ENCODE measurements around the gene PXYLP1. TPM values are rescaled to one million over a fixed set of nuclear protein-coding genes. Genes with fewer than 3 reads are reported as not detected.

Gene PXYLP1
- total RNA-seq, 2 experiments from 2014 or later, result 3.6 to 4.2 TPM

DNA sequence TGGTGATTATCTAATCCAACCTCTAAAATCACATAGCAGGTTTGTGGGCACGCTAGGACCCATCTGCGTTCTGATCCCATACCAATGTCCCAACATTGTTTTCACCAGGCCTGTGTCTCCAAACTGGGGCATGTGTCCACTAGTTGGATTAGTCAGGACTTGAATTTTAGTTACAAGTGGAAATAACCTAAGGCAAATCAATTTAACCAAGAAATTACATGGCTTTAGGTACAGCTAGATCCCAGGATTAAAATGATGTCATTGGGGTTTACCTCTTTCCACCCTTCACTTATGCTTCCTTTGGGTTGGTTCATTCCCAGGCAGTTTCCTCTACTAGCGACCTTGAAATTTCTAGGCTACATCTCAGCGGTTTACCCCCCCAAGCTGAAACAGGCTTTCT, 47.2 kb upstream of the PXYLP1 start:
- Histone ChIP-seq H4K20me1 (ENCODE audit: insufficient read depth, low read length) (no peaks in the 10 kb centered on the region), H3K79me2 (ENCODE audit: insufficient read depth, low read depth, low read length) (no peaks in the 10 kb centered on the region), H3K9me3 (ENCODE audit: low read length) (no peaks in the 10 kb centered on the region; the same call in 1 of the 2 replicates), H3K36me3 (ENCODE audit: insufficient read depth, low read length) (no peaks in the 10 kb centered on the region), H3K4me1 (ENCODE audit: insufficient read depth, low read length, poor library complexity, severe bottlenecking) (no peaks in the 10 kb centered on the region), H3K4me2 (ENCODE audit: low read length) (no peak overlapping the region), H3K4me3 (ENCODE audit: low read depth, low read length, poor library complexity, severe bottlenecking) (no peak overlapping the region), H3K27ac (ENCODE audit: low read depth, low read length, poor library complexity, severe bottlenecking) (no peak overlapping the region), H2AFZ (ENCODE audit: low read length) (no peak overlapping the region), H3K9me2 (ENCODE audit: insufficient read depth, low read length) (no peaks in the 10 kb centered on the region)
- POLR2A ChIA-PET, result no interaction called here
- DNase-seq (ENCODE audit: low spot score), result no peak
- BruUV-seq (replicated peaks), result no TSS peak
- no peak for TF ChIP-seq EZH2phosphoT487 (IDR thresholded peaks at IDR 0.05; ENCODE audit: borderline replicate concordance, low read depth, low read length)
- TF ChIP-seq, protein P1, sequence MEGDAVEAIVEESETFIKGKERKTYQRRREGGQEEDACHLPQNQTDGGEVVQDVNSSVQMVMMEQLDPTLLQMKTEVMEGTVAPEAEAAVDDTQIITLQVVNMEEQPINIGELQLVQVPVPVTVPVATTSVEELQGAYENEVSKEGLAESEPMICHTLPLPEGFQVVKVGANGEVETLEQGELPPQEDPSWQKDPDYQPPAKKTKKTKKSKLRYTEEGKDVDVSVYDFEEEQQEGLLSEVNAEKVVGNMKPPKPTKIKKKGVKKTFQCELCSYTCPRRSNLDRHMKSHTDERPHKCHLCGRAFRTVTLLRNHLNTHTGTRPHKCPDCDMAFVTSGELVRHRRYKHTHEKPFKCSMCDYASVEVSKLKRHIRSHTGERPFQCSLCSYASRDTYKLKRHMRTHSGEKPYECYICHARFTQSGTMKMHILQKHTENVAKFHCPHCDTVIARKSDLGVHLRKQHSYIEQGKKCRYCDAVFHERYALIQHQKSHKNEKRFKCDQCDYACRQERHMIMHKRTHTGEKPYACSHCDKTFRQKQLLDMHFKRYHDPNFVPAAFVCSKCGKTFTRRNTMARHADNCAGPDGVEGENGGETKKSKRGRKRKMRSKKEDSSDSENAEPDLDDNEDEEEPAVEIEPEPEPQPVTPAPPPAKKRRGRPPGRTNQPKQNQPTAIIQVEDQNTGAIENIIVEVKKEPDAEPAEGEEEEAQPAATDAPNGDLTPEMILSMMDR (conservative IDR thresholded peaks at IDR 0.05; ENCODE audit: low read length), result no peak
- CTCF ChIA-PET (ENCODE audit: unreplicated experiment), result no interaction called here
- intact Hi-C loops (cut with micrococcal nuclease; ENCODE audit: unreplicated experiment), result no loop called here

DNA sequence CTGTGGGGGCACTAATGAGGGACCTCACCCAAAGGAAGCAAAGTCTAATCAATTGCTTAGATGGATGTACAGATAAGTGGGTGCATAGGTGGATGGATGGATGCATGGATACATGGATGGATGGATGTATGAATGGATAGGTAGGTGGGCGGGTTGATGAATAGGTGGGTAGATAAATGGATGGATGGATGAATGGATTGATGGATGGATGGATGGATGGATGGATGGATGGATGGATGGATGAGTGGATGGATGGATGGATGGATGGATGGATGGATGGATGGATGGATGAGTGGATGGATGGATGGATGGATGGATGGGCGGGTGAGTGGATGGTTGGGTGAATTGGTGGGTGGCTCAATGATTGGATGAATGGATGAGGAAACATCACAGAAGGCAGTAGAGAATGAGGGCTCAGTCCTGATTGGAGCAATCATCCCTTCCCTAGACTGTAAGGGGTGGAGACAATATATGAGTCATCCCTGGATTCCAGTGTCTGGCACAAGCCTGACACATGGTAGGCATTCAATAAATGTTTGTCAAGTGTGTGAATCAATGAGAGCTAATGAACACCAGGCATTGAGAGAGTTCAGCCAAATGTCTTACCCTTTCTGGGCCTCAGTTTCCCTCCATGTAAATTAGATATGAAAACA, 40.4 kb upstream of the PXYLP1 start:
- Histone ChIP-seq H3K9me3 (ENCODE audit: low read length) (no peaks in the 10 kb centered on the region), H3K4me3 (ENCODE audit: low read depth, low read length, poor library complexity, severe bottlenecking) (no peak overlapping the region), H3K27ac (ENCODE audit: low read depth, low read length, poor library complexity, severe bottlenecking) (no peak overlapping the region), H2AFZ (ENCODE audit: low read length) (no peak overlapping the region), H3K4me2 (ENCODE audit: low read length) (no peak overlapping the region), H3K36me3 (ENCODE audit: insufficient read depth, low read length) (no peaks in the 10 kb centered on the region), H3K9me2 (ENCODE audit: insufficient read depth, low read length) (no peaks in the 10 kb centered on the region), H3K4me1 (ENCODE audit: insufficient read depth, low read length, poor library complexity, severe bottlenecking) (no peaks in the 10 kb centered on the region), H4K20me1 (ENCODE audit: insufficient read depth, low read length) (no peaks in the 10 kb centered on the region), H3K79me2 (ENCODE audit: insufficient read depth, low read depth, low read length) (no peaks in the 10 kb centered on the region)
- TF ChIP-seq EZH2phosphoT487 (IDR thresholded peaks at IDR 0.05; ENCODE audit: borderline replicate concordance, low read depth, low read length), result no peak
- TF ChIP-seq, protein P1 (conservative IDR thresholded peaks at IDR 0.05; ENCODE audit: low read length), result no peak
- POLR2A ChIA-PET, result interaction anchor here (0.8 kb wide), 1 partner anchor 24 kb away, joined by 3 read pairs; no protein-coding TSS in a partner anchor
- no peak for DNase-seq (ENCODE audit: low spot score)
- intact Hi-C loops (cut with micrococcal nuclease; ENCODE audit: unreplicated experiment), result loop anchor here (10.0 kb wide), 2 partner anchors 86 to 266 kb away; no protein-coding TSS in a partner anchor
- BruUV-seq (replicated peaks), result no TSS peak
- CTCF ChIA-PET (ENCODE audit: unreplicated experiment), result interaction anchor here (0.6 to 0.7 kb wide), 2 partner anchors 13 to 48 kb away, joined by 3 read pairs; no protein-coding TSS in a partner anchor

DNA sequence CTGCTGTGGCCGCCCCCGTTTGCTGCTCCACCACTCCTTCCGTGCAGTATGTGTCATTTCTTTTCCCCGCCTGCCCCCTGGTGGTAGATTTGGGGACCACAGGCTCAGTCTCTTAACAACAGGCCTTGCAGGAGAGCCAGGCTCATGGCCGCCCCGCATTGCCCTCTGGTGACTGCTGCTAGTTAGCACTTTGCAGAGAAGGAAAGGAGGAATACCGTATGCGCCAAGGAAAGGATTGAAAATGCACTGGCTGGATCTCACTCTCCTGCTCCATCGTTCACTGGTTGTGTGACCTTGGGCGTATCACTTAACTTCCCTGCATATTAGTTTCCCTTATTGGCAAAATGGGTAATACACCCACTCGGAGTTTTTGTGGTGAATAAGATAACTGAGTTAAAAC, 39.3 kb upstream of the PXYLP1 start:
- peak; percentile 86 for DNase-seq (ENCODE audit: low spot score)
- Histone ChIP-seq H3K36me3 (ENCODE audit: insufficient read depth, low read length) (no peaks in the 10 kb centered on the region), H3K4me3 (ENCODE audit: low read depth, low read length, poor library complexity, severe bottlenecking) (no peak overlapping the region), H2AFZ (ENCODE audit: low read length) (peak overlapping the region; percentile 30; the same call in 1 of the 2 replicates), H3K9me3 (ENCODE audit: low read length) (no peaks in the 10 kb centered on the region), H3K4me1 (ENCODE audit: insufficient read depth, low read length, poor library complexity, severe bottlenecking) (no peaks in the 10 kb centered on the region), H3K79me2 (ENCODE audit: insufficient read depth, low read depth, low read length) (no peaks in the 10 kb centered on the region), H3K9me2 (ENCODE audit: insufficient read depth, low read length) (no peaks in the 10 kb centered on the region), H3K27ac (ENCODE audit: low read depth, low read length, poor library complexity, severe bottlenecking) (no peak overlapping the region), H3K4me2 (ENCODE audit: low read length) (no peak overlapping the region), H4K20me1 (ENCODE audit: insufficient read depth, low read length) (no peaks in the 10 kb centered on the region)
- no TSS peak for BruUV-seq (replicated peaks)
- intact Hi-C loops (cut with micrococcal nuclease; ENCODE audit: unreplicated experiment), result loop anchor here (1.0 to 10.0 kb wide), 4 partner anchors 88 to 294 kb away; no protein-coding TSS in a partner anchor
- TF ChIP-seq, protein P1 (conservative IDR thresholded peaks at IDR 0.05; ENCODE audit: low read length), result peak; percentile 98
- TF ChIP-seq EZH2phosphoT487 (IDR thresholded peaks at IDR 0.05; ENCODE audit: borderline replicate concordance, low read depth, low read length), result no peak
- POLR2A ChIA-PET, result interaction anchor here (0.6 kb wide), 1 partner anchor 1256 kb away, joined by 3 read pairs; no protein-coding TSS in a partner anchor
- CTCF ChIA-PET (ENCODE audit: unreplicated experiment), result interaction anchor here (0.7 kb wide), 1 partner anchor 14 kb away, joined by 3 read pairs; no protein-coding TSS in a partner anchor

Data from OCI-LY7 (cell line).